Measurements from ENCODE around the gene LY6G5C. TPM values are rescaled to one million over a fixed set of nuclear protein-coding genes. Genes with fewer than 3 reads are reported as not detected.

The LY6G5C gene
- polyA plus RNA-seq, 1 donor (not counting 4 experiments of a cell fraction or from before 2014, with no cell fraction given), result 0.58 TPM

DNA sequence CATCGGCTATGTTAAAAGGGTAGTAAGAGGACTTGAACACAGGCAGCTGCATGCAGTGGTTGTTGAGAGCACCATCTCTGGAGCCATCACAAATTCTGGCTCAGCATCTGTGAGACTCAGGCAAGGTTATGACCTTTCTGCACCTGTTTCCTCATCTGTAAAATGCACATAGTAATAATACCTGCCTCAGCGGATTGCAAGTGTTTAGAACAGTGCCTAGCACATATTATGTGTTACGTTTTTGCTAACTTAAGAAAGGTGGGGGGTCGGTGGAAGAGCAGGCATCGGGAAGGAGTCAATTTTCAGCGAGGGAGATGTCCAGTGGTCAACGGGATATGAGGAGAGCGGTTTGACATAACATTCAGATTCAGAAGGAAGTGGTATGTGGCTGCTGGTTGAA lies 2.9 kb downstream of the LY6G5C start:
- Histone ChIP-seq H3K79me2 (ENCODE audit: control insufficient read depth, insufficient read depth, low read length) (no peaks in the 10 kb centered on the region), H3K4me2 (ENCODE audit: control insufficient read depth, extremely low read depth, insufficient read depth, low read depth, low read length) (no peak overlapping the region), H3K4me1 (ENCODE audit: control insufficient read depth, extremely low read depth, insufficient read depth, low read length) (peaks cover 11% of the 10 kb centered on the region), H3K4me3 (ENCODE audit: control insufficient read depth in 2 of 3, extremely low read depth in 1 of 3, insufficient read depth in 2 of 3, low read depth in 1 of 3, low read length in 3 of 3) (no peak overlapping the region), H3K9me3 (ENCODE audit: control insufficient read depth, low read depth, low read length) (no peaks in the 10 kb centered on the region), H3K27me3 (ENCODE audit: control insufficient read depth, extremely low read depth, insufficient read depth, low read length) (no peaks in the 10 kb centered on the region), H3K27ac (ENCODE audit: control insufficient read depth, insufficient read depth, low read length) (no peak overlapping the region), H3K36me3 (ENCODE audit: control insufficient read depth in 2 of 2, extremely low read depth in 1 of 2, insufficient read depth in 2 of 2, low read length in 2 of 2) (peaks cover 0 to 1% of the 10 kb centered on the region in 2 experiments), H2AFZ (ENCODE audit: control insufficient read depth, low read length) (no peak overlapping the region), H3K9ac (ENCODE audit: control insufficient read depth, extremely low read depth, insufficient read depth, low read length) (no peak overlapping the region), H3K9me1 (ENCODE audit: control insufficient read depth, extremely low read depth, insufficient read depth, low read length) (no peaks in the 10 kb centered on the region), H4K20me1 (ENCODE audit: control insufficient read depth, extremely low read depth, insufficient read depth, low read length) (no peaks in the 10 kb centered on the region)
- no peak for DNase-seq (ENCODE audit: low read depth, low spot score)
- dilution Hi-C loops (cut with MboI; ENCODE audit: extremely low pct_ligation_motif_present, low sequenced_read_pairs), result no loop called here
- TF ChIP-seq EZH2 (IDR thresholded peaks at IDR 0.05; ENCODE audit: low read length), result no peak
- TF ChIP-seq, protein P1, sequence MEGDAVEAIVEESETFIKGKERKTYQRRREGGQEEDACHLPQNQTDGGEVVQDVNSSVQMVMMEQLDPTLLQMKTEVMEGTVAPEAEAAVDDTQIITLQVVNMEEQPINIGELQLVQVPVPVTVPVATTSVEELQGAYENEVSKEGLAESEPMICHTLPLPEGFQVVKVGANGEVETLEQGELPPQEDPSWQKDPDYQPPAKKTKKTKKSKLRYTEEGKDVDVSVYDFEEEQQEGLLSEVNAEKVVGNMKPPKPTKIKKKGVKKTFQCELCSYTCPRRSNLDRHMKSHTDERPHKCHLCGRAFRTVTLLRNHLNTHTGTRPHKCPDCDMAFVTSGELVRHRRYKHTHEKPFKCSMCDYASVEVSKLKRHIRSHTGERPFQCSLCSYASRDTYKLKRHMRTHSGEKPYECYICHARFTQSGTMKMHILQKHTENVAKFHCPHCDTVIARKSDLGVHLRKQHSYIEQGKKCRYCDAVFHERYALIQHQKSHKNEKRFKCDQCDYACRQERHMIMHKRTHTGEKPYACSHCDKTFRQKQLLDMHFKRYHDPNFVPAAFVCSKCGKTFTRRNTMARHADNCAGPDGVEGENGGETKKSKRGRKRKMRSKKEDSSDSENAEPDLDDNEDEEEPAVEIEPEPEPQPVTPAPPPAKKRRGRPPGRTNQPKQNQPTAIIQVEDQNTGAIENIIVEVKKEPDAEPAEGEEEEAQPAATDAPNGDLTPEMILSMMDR (optimal IDR thresholded peaks at IDR 0.05 in 1 of 3, IDR thresholded peaks at IDR 0.05 in 1 of 3, conservative IDR thresholded peaks at IDR 0.05 in 1 of 3; ENCODE audit: extremely low read depth in 1 of 3, insufficient read depth in 2 of 3, low read length in 3 of 3), result no peak
- no peak for FAIRE-seq

DNA sequence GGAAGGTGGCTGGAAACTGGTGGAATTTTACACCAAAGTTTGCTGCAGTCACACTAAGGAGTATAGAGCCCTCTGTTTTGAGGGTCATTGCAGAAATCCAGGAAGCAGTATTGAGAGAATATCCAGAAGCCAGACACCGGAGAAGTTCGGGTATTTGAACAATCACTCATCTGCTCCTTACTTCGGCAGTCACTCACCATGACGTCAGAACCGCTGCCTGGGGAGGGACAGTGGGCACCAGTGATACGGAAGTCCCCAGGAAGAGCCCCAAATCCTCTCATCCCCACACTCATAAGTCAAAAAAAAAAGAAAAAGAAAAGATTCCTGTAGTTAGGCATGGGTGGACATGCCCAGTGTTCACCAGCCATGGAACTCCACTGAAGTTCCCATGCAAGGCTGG lies 4.0 kb downstream of the LY6G5C start:
- Histone ChIP-seq H3K9me3 (ENCODE audit: control insufficient read depth, low read depth, low read length) (no peaks in the 10 kb centered on the region), H3K27me3 (ENCODE audit: control insufficient read depth, extremely low read depth, insufficient read depth, low read length) (no peaks in the 10 kb centered on the region), H3K9me1 (ENCODE audit: control insufficient read depth, extremely low read depth, insufficient read depth, low read length) (no peaks in the 10 kb centered on the region), H3K4me2 (ENCODE audit: control insufficient read depth, extremely low read depth, insufficient read depth, low read depth, low read length) (no peak overlapping the region), H3K27ac (ENCODE audit: control insufficient read depth, insufficient read depth, low read length) (no peak overlapping the region), H3K4me1 (ENCODE audit: control insufficient read depth, extremely low read depth, insufficient read depth, low read length) (peaks cover 11% of the 10 kb centered on the region), H3K79me2 (ENCODE audit: control insufficient read depth, insufficient read depth, low read length) (no peaks in the 10 kb centered on the region), H2AFZ (ENCODE audit: control insufficient read depth, low read length) (no peak overlapping the region), H3K4me3 (ENCODE audit: control insufficient read depth in 2 of 3, extremely low read depth in 1 of 3, insufficient read depth in 2 of 3, low read depth in 1 of 3, low read length in 3 of 3) (no peak overlapping the region), H4K20me1 (ENCODE audit: control insufficient read depth, extremely low read depth, insufficient read depth, low read length) (no peaks in the 10 kb centered on the region), H3K36me3 (ENCODE audit: control insufficient read depth in 2 of 2, extremely low read depth in 1 of 2, insufficient read depth in 2 of 2, low read length in 2 of 2) (peaks cover 2 to 6% of the 10 kb centered on the region in 2 experiments), H3K9ac (ENCODE audit: control insufficient read depth, extremely low read depth, insufficient read depth, low read length) (no peak overlapping the region)
- no peak for DNase-seq (ENCODE audit: low read depth, low spot score)
- no peak for TF ChIP-seq EZH2 (IDR thresholded peaks at IDR 0.05; ENCODE audit: low read length)
- TF ChIP-seq, protein P1 (optimal IDR thresholded peaks at IDR 0.05 in 1 of 3, IDR thresholded peaks at IDR 0.05 in 1 of 3, conservative IDR thresholded peaks at IDR 0.05 in 1 of 3; ENCODE audit: extremely low read depth in 1 of 3, insufficient read depth in 2 of 3, low read length in 3 of 3), result no peak
- dilution Hi-C loops (cut with MboI; ENCODE audit: extremely low pct_ligation_motif_present, low sequenced_read_pairs), result no loop called here
- no peak for FAIRE-seq

Measured in keratinocyte (primary cell).